PC-9 (cell line): ENCODE data around the gene FICD.

ENCODE experiments used
- CTCF ChIP-seq: fragments of 200-600 bp; sonication (generic); conservative IDR thresholded peaks from 2 replicates; pipeline ENCODE4 v1.6.1; 2017; ENCODE audit warnings: mixed run types, antibody characterized with exemption, mild to moderate bottlenecking, moderate library complexity
- EZH2 ChIP-seq: fragments of 200-600 bp; sonication (generic); IDR thresholded peaks from 2 replicates; pipeline ENCODE4 v1.8.0; 2017; ENCODE audit warnings: antibody characterized with exemption, low read depth

- TF ChIP-seq EZH2 (no peak), CTCF (no peak)
Observed at GRCh38 chr12:108479364-108480070, 35.6 kb upstream of the FICD start.
